Measurements from ENCODE around the gene DCAF8.
A peak's percentile ranks its signal among the peaks of the same experiment; 100 is the strongest.
"Not testable (repeated sequence)": the region's sequence is repeated elsewhere in the genome, so short reads cannot be mapped to it uniquely, and the experiment has no call there.

The DCAF8 gene

GRCh38 chr1:160261893-160262794 is at the start of gene DCAF8:
TSS of gene DCAF8 (minus strand) at chr1:160262549. CDS start at chr1:160244008, 18,541 bp downstream.
- no peak for TF ChIP-seq ZNF274 (IDR thresholded peaks at IDR 0.05; ENCODE audit: low read depth, low read length)

GRCh38 chr1:160309571-160309970 is 47.2 kb upstream of the DCAF8 start:
- no peak overlapping the region for H3K4me3 ChIP-seq (ENCODE audit: low read length)
- TF ChIP-seq ZNF274 (IDR thresholded peaks at IDR 0.05; ENCODE audit: low read depth, low read length), result no peak

More at GRCh38 chr1:160261893-160262794, at the start of gene DCAF8:
- H3K4me3 ChIP-seq (ENCODE audit: low read length), result peak within 1 kb of the TSS; percentile 95

GRCh38 chr1:160309185-160309557 is 46.8 kb upstream of the DCAF8 start:
- no peak for TF ChIP-seq ZNF274 (IDR thresholded peaks at IDR 0.05; ENCODE audit: low read depth, low read length)
- H3K4me3 ChIP-seq (ENCODE audit: low read length), result no peak overlapping the region

- no peak for TF ChIP-seq ZNF274 (IDR thresholded peaks at IDR 0.05; ENCODE audit: low read depth, low read length)
- no peak overlapping the region for H3K4me3 ChIP-seq (ENCODE audit: low read length)
These were observed 46.3 kb upstream of the DCAF8 start for GRCh38 chr1:160308451-160309184.

- no peak for TF ChIP-seq ZNF274 (IDR thresholded peaks at IDR 0.05; ENCODE audit: low read depth, low read length)
- H3K4me3 ChIP-seq (ENCODE audit: low read length), result no peak overlapping the region
These were observed 44.9 kb upstream of the DCAF8 start for GRCh38 chr1:160307118-160307791.

- TF ChIP-seq ZNF274 (IDR thresholded peaks at IDR 0.05; ENCODE audit: low read depth, low read length), result no peak
- no peak overlapping the region for H3K4me3 ChIP-seq (ENCODE audit: low read length)
These were observed 37.8 kb upstream of the DCAF8 start for GRCh38 chr1:160300173-160300572.

- TF ChIP-seq ZNF274 (IDR thresholded peaks at IDR 0.05; ENCODE audit: low read depth, low read length), result no peak
These were observed 33.7 kb upstream of the DCAF8 start for GRCh38 chr1:160296036-160296435.

GRCh38 chr1:160293020-160293968 is 30.9 kb upstream of the DCAF8 start:
- TF ChIP-seq ZNF274 (IDR thresholded peaks at IDR 0.05; ENCODE audit: low read depth, low read length), result no peak
- no peak overlapping the region for H3K4me3 ChIP-seq (ENCODE audit: low read length)

More at GRCh38 chr1:160296036-160296435, 33.7 kb upstream of the DCAF8 start:
- H3K4me3 ChIP-seq (ENCODE audit: low read length), result no peak overlapping the region

- H3K4me3 ChIP-seq (ENCODE audit: low read length), result no peak overlapping the region
- TF ChIP-seq ZNF274 (IDR thresholded peaks at IDR 0.05; ENCODE audit: low read depth, low read length), result no peak
These were observed 29.2 kb upstream of the DCAF8 start for GRCh38 chr1:160291248-160292220.

GRCh38 chr1:160287769-160288168 is 25.4 kb upstream of the DCAF8 start:
- H3K4me3 ChIP-seq (ENCODE audit: low read length), result not testable (repeated sequence)

GRCh38 chr1:160285506-160285905 is 23.2 kb upstream of the DCAF8 start:
- no peak overlapping the region for H3K4me3 ChIP-seq (ENCODE audit: low read length)
- TF ChIP-seq ZNF274 (IDR thresholded peaks at IDR 0.05; ENCODE audit: low read depth, low read length), result no peak

- no peak for TF ChIP-seq ZNF274 (IDR thresholded peaks at IDR 0.05; ENCODE audit: low read depth, low read length)
These were observed 22.5 kb upstream of the DCAF8 start, which contains the start of gene PEX19 for GRCh38 chr1:160284782-160285344. TSS of gene PEX19 (minus strand) at chr1:160285133. CDS start at chr1:160285124, 9 bp downstream.

More at GRCh38 chr1:160284782-160285344, 22.5 kb upstream of the DCAF8 start, which contains the start of gene PEX19:
- H3K4me3 ChIP-seq (ENCODE audit: low read length), result peak within 1 kb of the TSS; percentile 85

Data from GM08714 (cell line).